HepG2 (cell line): Measurements from ENCODE around the gene MAP3K1. TPM values are rescaled to one million over a fixed set of nuclear protein-coding genes. Genes with fewer than 3 reads are reported as not detected.

ENCODE experiments used
- CBFB ChIP-seq: sonication (generic); formaldehyde crosslinking; IDR thresholded peaks from 2 replicates; pipeline ENCODE4 v1.4.0; 2020; ENCODE audit warnings: missing genetic modification reagents
- CBX2 ChIP-seq, 2 experiments: fragments of 200-600 bp in 1 of 2; sonication (generic); formaldehyde crosslinking in 1 of 2; IDR thresholded peaks; 2 replicates each; pipeline versions ENCODE4 v1.7.0 to v1.8.1; 2018 to 2022; ENCODE audit warnings: low read depth in 2 of 2, low read length in 1 of 2, mild to moderate bottlenecking in 1 of 2, missing genetic modification reagents in 1 of 2
- CCAR2 ChIP-seq: fragments of 200-400 bp; formaldehyde crosslinking; optimal IDR thresholded peaks from 2 replicates; pipeline ENCODE3; 2018; ENCODE audit warnings: low read depth, mild to moderate bottlenecking, low read length, moderate library complexity
- CHD2 ChIP-seq: IDR thresholded peaks from 2 replicates; pipeline ENCODE4 v1.6.1; 2011; ENCODE audit warnings: low read depth, low read length, improper control_type of control experiment
- FLYWCH1 ChIP-seq: sonication (generic); formaldehyde crosslinking; IDR thresholded peaks from 2 replicates; pipeline ENCODE4 v1.8.1; 2023; ENCODE audit warnings: mild to moderate bottlenecking, missing genetic modification reagents
- GATAD2A ChIP-seq: IDR thresholded peaks from 2 replicates; pipeline ENCODE4 v1.6.1; 2016
- IRF2 ChIP-seq: IDR thresholded peaks from 2 replicates; pipeline ENCODE4 v1.6.1; 2018; ENCODE audit warnings: missing genetic modification reagents, missing compliant biosample characterization
- KDM6A ChIP-seq: IDR thresholded peaks from 2 replicates; pipeline ENCODE4 v1.6.1; 2016; ENCODE audit warnings: low read depth
- MAZ ChIP-seq, 2 experiments: sonication (generic) in 1 of 2; formaldehyde crosslinking in 1 of 2; IDR thresholded peaks; 2 replicates each; pipeline versions ENCODE4 v1.5.0 to v1.6.1; 2012 to 2020; ENCODE audit warnings: low read depth in 2 of 2, mild to moderate bottlenecking in 2 of 2, borderline replicate concordance in 1 of 2, improper control_type of control experiment in 1 of 2, low read length in 1 of 2, missing genetic modification reagents in 1 of 2, moderate library complexity in 1 of 2
- ONECUT2 ChIP-seq: sonication (generic); formaldehyde crosslinking; IDR thresholded peaks from 2 replicates; pipeline ENCODE4 v1.4.0; 2020; ENCODE audit warnings: missing genetic modification reagents
- POLR2A ChIP-seq, 2 experiments: IDR thresholded peaks; 2 replicates each; pipeline ENCODE4 v1.6.1; 2011; ENCODE audit warnings: low read depth in 2 of 2, low read length in 2 of 2, mild to moderate bottlenecking in 1 of 2, moderate library complexity in 1 of 2; ENCODE audit not compliant: insufficient read depth in 1 of 2
- RFX1 ChIP-seq: fragments of 450-650 bp; IDR thresholded peaks from 2 replicates; pipeline ENCODE4 v1.6.1; 2017
- SMC3 ChIP-seq: IDR thresholded peaks from 2 replicates; pipeline ENCODE4 v1.6.1; 2011; ENCODE audit warnings: low read length, improper control_type of control experiment
- TRIM24 ChIP-seq: sonication (generic); formaldehyde crosslinking; IDR thresholded peaks from 2 replicates; pipeline ENCODE4 v1.8.0; 2022; ENCODE audit warnings: mild to moderate bottlenecking, missing genetic modification reagents
- ZNF138 ChIP-seq: sonication (generic); formaldehyde crosslinking; IDR thresholded peaks from 2 replicates; pipeline ENCODE4 v1.5.0; 2020; ENCODE audit warnings: mild to moderate bottlenecking, low read depth, missing genetic modification reagents
- ZNF292 ChIP-seq: sonication (generic); formaldehyde crosslinking; IDR thresholded peaks from 2 replicates; pipeline ENCODE4 v1.8.1; 2022; ENCODE audit warnings: mild to moderate bottlenecking, low read depth, missing genetic modification reagents, borderline replicate concordance
- ZNF501 ChIP-seq: sonication (generic); formaldehyde crosslinking; IDR thresholded peaks from 2 replicates; pipeline ENCODE4 v1.5.1; 2020; ENCODE audit warnings: mild to moderate bottlenecking, moderate library complexity, missing genetic modification reagents
- ZNF552 ChIP-seq: sonication (generic); formaldehyde crosslinking; IDR thresholded peaks from 2 replicates; pipeline ENCODE4 v1.9.0; 2022; ENCODE audit warnings: missing genetic modification reagents, mild to moderate bottlenecking, borderline replicate concordance
- ZNF589 ChIP-seq: sonication (generic); formaldehyde crosslinking; conservative IDR thresholded peaks from 2 replicates; pipeline ENCODE4 v1.8.0; 2022; ENCODE audit warnings: mild to moderate bottlenecking, moderate library complexity, missing genetic modification reagents
- polyA plus RNA-seq, 8 experiments: library from polyadenylated mRNA; depleted of rRNA in 3 of 8; stranded (reverse) in 7 of 8; unstranded in 1 of 8; fragments of >200 nt; fragmentation: Illumina TruSeq in 4 of 8; extraction: Trizol in 4 of 8; gene quantifications; 2 replicates each; pipeline versions ENCODE4 v1.2.1 to v1.2.3, GENCODE V29; 2011 to 2016; ENCODE audit warnings: low read depth in 4 of 8, missing spikeins in 1 of 8, mixed read lengths in 1 of 8; ENCODE audit not compliant: insufficient read depth in 1 of 8
- total RNA-seq, 5 experiments: library from RNA; depleted of rRNA; stranded (reverse); fragments of >200 nt; fragmentation: Illumina TruSeq; extraction: Trizol; gene quantifications; 2 replicates each; pipeline ENCODE4 v1.2.3, GENCODE V29; 2016; ENCODE audit warnings: low read depth in 1 of 5
- TF ChIP-seq, protein P1 (sequence below): IDR thresholded peaks from 2 replicates; pipeline ENCODE4 v1.4.0; 2020; ENCODE audit warnings: mild to moderate bottlenecking, missing genetic modification reagents
- TF ChIP-seq, protein P2 (sequence below): sonication (generic); formaldehyde crosslinking; IDR thresholded peaks from 2 replicates; pipeline ENCODE4 v1.4.0; 2020; ENCODE audit warnings: missing genetic modification reagents
- TF ChIP-seq, protein P3 (sequence below): sonication (generic); formaldehyde crosslinking; IDR thresholded peaks from 2 replicates; pipeline ENCODE4 v1.4.0; 2020; ENCODE audit warnings: missing genetic modification reagents
- TF ChIP-seq, protein P4 (sequence below): sonication (generic); formaldehyde crosslinking; conservative IDR thresholded peaks from 2 replicates; pipeline ENCODE4 v1.5.0; 2020; ENCODE audit warnings: missing genetic modification reagents

Gene MAP3K1
- total and polyA plus RNA-seq, 2 of the 13 experiments (the other 11 are each of a cell fraction or from before 2014, with no cell fraction given): 16.4 to 30.3 TPM

DNA sequence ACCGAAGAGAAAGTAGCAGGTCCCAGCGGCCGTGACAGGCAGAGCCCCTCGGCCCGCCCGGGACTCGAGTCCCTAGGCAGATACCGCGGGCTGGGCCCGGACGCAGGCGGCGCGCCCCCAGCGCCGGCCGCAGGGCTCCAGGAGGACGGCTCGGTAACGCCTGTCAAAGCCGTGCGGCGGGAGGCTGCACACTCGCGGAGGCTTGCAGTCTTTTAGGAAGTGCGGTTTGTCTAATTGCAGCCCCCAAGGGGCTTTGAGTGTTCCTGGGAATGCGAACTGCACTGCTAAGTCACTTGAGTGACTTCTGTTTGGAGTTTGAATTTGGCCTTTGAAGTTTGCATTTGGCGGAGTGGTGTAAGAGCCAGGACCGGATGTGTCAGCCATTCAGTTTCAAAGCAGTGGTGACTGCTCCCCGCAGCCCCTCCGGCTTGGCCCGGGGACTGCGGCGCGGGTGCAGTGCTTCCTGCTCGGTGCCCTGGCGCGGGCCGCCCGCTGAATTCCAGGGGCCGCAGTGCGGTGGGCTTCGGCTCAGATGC is 1.3 kb downstream of the MAP3K1 start (continued):
- TF ChIP-seq, protein P1, sequence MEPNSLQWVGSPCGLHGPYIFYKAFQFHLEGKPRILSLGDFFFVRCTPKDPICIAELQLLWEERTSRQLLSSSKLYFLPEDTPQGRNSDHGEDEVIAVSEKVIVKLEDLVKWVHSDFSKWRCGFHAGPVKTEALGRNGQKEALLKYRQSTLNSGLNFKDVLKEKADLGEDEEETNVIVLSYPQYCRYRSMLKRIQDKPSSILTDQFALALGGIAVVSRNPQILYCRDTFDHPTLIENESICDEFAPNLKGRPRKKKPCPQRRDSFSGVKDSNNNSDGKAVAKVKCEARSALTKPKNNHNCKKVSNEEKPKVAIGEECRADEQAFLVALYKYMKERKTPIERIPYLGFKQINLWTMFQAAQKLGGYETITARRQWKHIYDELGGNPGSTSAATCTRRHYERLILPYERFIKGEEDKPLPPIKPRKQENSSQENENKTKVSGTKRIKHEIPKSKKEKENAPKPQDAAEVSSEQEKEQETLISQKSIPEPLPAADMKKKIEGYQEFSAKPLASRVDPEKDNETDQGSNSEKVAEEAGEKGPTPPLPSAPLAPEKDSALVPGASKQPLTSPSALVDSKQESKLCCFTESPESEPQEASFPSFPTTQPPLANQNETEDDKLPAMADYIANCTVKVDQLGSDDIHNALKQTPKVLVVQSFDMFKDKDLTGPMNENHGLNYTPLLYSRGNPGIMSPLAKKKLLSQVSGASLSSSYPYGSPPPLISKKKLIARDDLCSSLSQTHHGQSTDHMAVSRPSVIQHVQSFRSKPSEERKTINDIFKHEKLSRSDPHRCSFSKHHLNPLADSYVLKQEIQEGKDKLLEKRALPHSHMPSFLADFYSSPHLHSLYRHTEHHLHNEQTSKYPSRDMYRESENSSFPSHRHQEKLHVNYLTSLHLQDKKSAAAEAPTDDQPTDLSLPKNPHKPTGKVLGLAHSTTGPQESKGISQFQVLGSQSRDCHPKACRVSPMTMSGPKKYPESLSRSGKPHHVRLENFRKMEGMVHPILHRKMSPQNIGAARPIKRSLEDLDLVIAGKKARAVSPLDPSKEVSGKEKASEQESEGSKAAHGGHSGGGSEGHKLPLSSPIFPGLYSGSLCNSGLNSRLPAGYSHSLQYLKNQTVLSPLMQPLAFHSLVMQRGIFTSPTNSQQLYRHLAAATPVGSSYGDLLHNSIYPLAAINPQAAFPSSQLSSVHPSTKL: peak; percentile 71
- TF ChIP-seq ZNF501 (peak; percentile 58; the same call in 1 of the 2 replicates), POLR2A (IDR thresholded peaks at IDR 0.05; ENCODE audit: insufficient read depth in 1 of 2, low read depth in 2 of 2, low read length in 2 of 2) (peak in 1 of 2 experiments; percentile 87; a peak in 2 of 4 replicates), KDM6A (CRISPR knock-in tag) (no peak), MAZ (IDR thresholded peaks at IDR 0.05; ENCODE audit: borderline replicate concordance, low read depth, low read length) (no peak), MAZ (CRISPR knock-in tag; IDR thresholded peaks at IDR 0.05; ENCODE audit: low read depth) (no peak), SMC3 (no peak), CBX2 (IDR thresholded peaks at IDR 0.05; ENCODE audit: low read depth, low read length) (no peak), CBX2 (CRISPR knock-in tag; IDR thresholded peaks at IDR 0.05; ENCODE audit: low read depth) (no peak), ZNF589 (CRISPR knock-in tag) (no peak; the same call in 1 of the 2 replicates), CCAR2 (no peak), RFX1 (no peak), TRIM24 (CRISPR knock-in tag) (no peak), CBFB (CRISPR knock-in tag) (no peak), CHD2 (no peak), ZNF138 (CRISPR knock-in tag) (no peak), GATAD2A (CRISPR knock-in tag) (peak; percentile 54), ONECUT2 (CRISPR knock-in tag) (no peak), IRF2 (peak; percentile 66), ZNF292 (no peak), ZNF552 (no peak), FLYWCH1 (CRISPR knock-in tag) (no peak)
- TF ChIP-seq, protein P2, sequence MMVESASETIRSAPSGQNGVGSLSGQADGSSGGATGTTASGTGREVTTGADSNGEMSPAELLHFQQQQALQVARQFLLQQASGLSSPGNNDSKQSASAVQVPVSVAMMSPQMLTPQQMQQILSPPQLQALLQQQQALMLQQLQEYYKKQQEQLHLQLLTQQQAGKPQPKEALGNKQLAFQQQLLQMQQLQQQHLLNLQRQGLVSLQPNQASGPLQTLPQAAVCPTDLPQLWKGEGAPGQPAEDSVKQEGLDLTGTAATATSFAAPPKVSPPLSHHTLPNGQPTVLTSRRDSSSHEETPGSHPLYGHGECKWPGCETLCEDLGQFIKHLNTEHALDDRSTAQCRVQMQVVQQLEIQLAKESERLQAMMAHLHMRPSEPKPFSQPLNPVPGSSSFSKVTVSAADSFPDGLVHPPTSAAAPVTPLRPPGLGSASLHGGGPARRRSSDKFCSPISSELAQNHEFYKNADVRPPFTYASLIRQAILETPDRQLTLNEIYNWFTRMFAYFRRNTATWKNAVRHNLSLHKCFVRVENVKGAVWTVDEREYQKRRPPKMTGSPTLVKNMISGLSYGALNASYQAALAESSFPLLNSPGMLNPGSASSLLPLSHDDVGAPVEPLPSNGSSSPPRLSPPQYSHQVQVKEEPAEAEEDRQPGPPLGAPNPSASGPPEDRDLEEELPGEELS (CRISPR knock-in tag): 0 out of 2 replicates have a peak, but pooled peaks have one; percentile 18
- TF ChIP-seq, protein P3, sequence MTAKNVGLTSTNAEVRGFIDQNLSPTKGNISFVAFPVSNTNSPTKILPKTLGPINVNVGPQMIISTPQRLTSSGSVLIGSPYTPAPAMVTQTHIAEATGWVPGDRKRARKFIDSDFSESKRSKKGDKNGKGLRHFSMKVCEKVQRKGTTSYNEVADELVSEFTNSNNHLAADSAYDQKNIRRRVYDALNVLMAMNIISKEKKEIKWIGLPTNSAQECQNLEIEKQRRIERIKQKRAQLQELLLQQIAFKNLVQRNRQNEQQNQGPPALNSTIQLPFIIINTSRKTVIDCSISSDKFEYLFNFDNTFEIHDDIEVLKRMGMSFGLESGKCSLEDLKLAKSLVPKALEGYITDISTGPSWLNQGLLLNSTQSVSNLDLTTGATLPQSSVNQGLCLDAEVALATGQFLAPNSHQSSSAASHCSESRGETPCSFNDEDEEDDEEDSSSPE (CRISPR knock-in tag): no peak
- TF ChIP-seq, protein P4, sequence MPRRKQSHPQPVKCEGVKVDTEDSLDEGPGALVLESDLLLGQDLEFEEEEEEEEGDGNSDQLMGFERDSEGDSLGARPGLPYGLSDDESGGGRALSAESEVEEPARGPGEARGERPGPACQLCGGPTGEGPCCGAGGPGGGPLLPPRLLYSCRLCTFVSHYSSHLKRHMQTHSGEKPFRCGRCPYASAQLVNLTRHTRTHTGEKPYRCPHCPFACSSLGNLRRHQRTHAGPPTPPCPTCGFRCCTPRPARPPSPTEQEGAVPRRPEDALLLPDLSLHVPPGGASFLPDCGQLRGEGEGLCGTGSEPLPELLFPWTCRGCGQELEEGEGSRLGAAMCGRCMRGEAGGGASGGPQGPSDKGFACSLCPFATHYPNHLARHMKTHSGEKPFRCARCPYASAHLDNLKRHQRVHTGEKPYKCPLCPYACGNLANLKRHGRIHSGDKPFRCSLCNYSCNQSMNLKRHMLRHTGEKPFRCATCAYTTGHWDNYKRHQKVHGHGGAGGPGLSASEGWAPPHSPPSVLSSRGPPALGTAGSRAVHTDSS: no peak
